DND-41 (cell line): Measurements from ENCODE around the gene DPPA5.

Source experiments
- CTCF ChIP-seq: IDR thresholded peaks from 2 replicates; pipeline ENCODE4 v1.5.1; 2012; ENCODE audit warnings: borderline replicate concordance, low read length, moderate library complexity, mild to moderate bottlenecking; ENCODE audit not compliant: poor library complexity, severe bottlenecking; ENCODE audit errors: extremely low read depth
- EZH2 ChIP-seq: IDR thresholded peaks from 3 replicates; pipeline ENCODE4 v1.6.1; 2012; ENCODE audit warnings: borderline replicate concordance, low read depth, mild to moderate bottlenecking, moderate library complexity, low read length, inconsistent platforms; ENCODE audit not compliant: severe bottlenecking

- TF ChIP-seq CTCF (no peak), EZH2 (no peak)
Observed at GRCh38 chr6:73388433-73388799, 34.3 kb upstream of the DPPA5 start.
